ENCODE measurements around the gene MAST2.
A peak's percentile ranks its signal among the peaks of the same experiment; 100 is the strongest.
"Not testable (repeated sequence)": the region's sequence is repeated elsewhere in the genome, so short reads cannot be mapped to it uniquely, and the experiment has no call there.

MAST2 gene

GRCh38 chr1:45862008-45862407 lies 58.6 kb downstream of the MAST2 start:
- no peak for DNase-seq (ENCODE audit: low read depth)
- no peak overlapping the region for H3K4me3 ChIP-seq (ENCODE audit: control insufficient read depth, low read depth, low read length)
- no peak for TF ChIP-seq CTCF (IDR thresholded peaks at IDR 0.05; ENCODE audit: control insufficient read depth, insufficient read depth, low read depth, low read length, missing control alignments)

- TF ChIP-seq CTCF (IDR thresholded peaks at IDR 0.05; ENCODE audit: control insufficient read depth, insufficient read depth, low read depth, low read length, missing control alignments): no peak
- no peak for DNase-seq (ENCODE audit: low read depth)
- H3K4me3 ChIP-seq (ENCODE audit: control insufficient read depth, low read depth, low read length): no peak overlapping the region
Measured at GRCh38 chr1:45863218-45863617, 59.8 kb downstream of the MAST2 start.

GRCh38 chr1:45864167-45865106 lies 61.0 kb downstream of the MAST2 start:
- peak overlapping the region; percentile 12; the same call in 1 of the 2 replicates for H3K4me3 ChIP-seq (ENCODE audit: control insufficient read depth, low read depth, low read length)
- no peak for TF ChIP-seq CTCF (IDR thresholded peaks at IDR 0.05; ENCODE audit: control insufficient read depth, insufficient read depth, low read depth, low read length, missing control alignments)
- DNase-seq (ENCODE audit: low read depth): no peak

GRCh38 chr1:45867697-45868348 lies 64.4 kb downstream of the MAST2 start:
- H3K4me3 ChIP-seq (ENCODE audit: control insufficient read depth, low read depth, low read length): no peak overlapping the region
- no peak for DNase-seq (ENCODE audit: low read depth)
- TF ChIP-seq CTCF (IDR thresholded peaks at IDR 0.05; ENCODE audit: control insufficient read depth, insufficient read depth, low read depth, low read length, missing control alignments): no peak

GRCh38 chr1:45868861-45869260 lies 65.4 kb downstream of the MAST2 start:
- no peak overlapping the region for H3K4me3 ChIP-seq (ENCODE audit: control insufficient read depth, low read depth, low read length)
- no peak for TF ChIP-seq CTCF (IDR thresholded peaks at IDR 0.05; ENCODE audit: control insufficient read depth, insufficient read depth, low read depth, low read length, missing control alignments)
- no peak for DNase-seq (ENCODE audit: low read depth)

GRCh38 chr1:45870500-45870899 lies 67.1 kb downstream of the MAST2 start:
- TF ChIP-seq CTCF (IDR thresholded peaks at IDR 0.05; ENCODE audit: control insufficient read depth, insufficient read depth, low read depth, low read length, missing control alignments): no peak
- no peak for DNase-seq (ENCODE audit: low read depth)
- H3K4me3 ChIP-seq (ENCODE audit: control insufficient read depth, low read depth, low read length): no peak overlapping the region

GRCh38 chr1:45872173-45872801 lies 68.9 kb downstream of the MAST2 start:
- H3K4me3 ChIP-seq (ENCODE audit: control insufficient read depth, low read depth, low read length): not testable (repeated sequence)
- DNase-seq (ENCODE audit: low read depth): peak; percentile 44

All from AG09309 (cell line).